GM12892 (cell line): Measurements from ENCODE around the gene INO80C.

Experiments
- POLR2A ChIP-seq: IDR thresholded peaks from 2 replicates; pipeline ENCODE4 v1.6.1; 2011; ENCODE audit warnings: low read depth, low read length, control low read depth
- POLR2AphosphoS5 ChIP-seq: IDR thresholded peaks from 2 replicates; pipeline ENCODE4 v1.6.1; 2011; ENCODE audit warnings: low read depth, low read length, control low read depth

GRCh38 chr18:35477974-35478373, 19.8 kb downstream of the INO80C start:
- TF ChIP-seq POLR2A (no peak), POLR2AphosphoS5 (no peak)
